ENCODE data around the gene NDUFC1. TPM values are rescaled to one million over a fixed set of nuclear protein-coding genes. Genes with fewer than 3 reads are reported as not detected.

The NDUFC1 gene
- total RNA-seq, 1 experiment from 2014 or later, result 59.1 TPM

- H3K4me3 Mint-ChIP-seq, result no peak overlapping the region
- Histone ChIP-seq H3K79me1 (ENCODE audit: insufficient read depth, low read depth, low read length, poor library complexity, severe bottlenecking) (peaks cover 4% of the 10 kb centered on the region), H2BK20ac (ENCODE audit: low read depth, low read length, poor library complexity, severe bottlenecking) (no peak overlapping the region), H3K9ac (ENCODE audit: extremely low read depth, insufficient read length, low read length) (no peak overlapping the region), H4K8ac (replicated peaks; ENCODE audit: insufficient read length, low read depth, low read length) (no peak overlapping the region), H2BK120ac (ENCODE audit: low read depth, low read length, poor library complexity, severe bottlenecking) (no peak overlapping the region), H2BK12ac (ENCODE audit: insufficient read length, low read depth, low read length) (no peak overlapping the region), H3K27me3 (ENCODE audit: insufficient read depth, low read length) (no peaks in the 10 kb centered on the region), H2AK5ac (ENCODE audit: insufficient read length, low read length) (no peak overlapping the region), H3K56ac (ENCODE audit: insufficient read length, low read depth, low read length) (no peak overlapping the region), H3K23me2 (ENCODE audit: insufficient read length, low read depth, low read length, poor library complexity, severe bottlenecking) (no peaks in the 10 kb centered on the region), H3K4me2 (ENCODE audit: insufficient read depth, insufficient read length, low read length) (no peak overlapping the region), H3K18ac (ENCODE audit: insufficient read length, low read depth, low read length) (no peak overlapping the region), H3K9me3 (ENCODE audit: control insufficient read depth, low read depth, low read length) (no peaks in the 10 kb centered on the region), H3K14ac (ENCODE audit: insufficient read depth, low read length) (no peak overlapping the region), H3K27ac (ENCODE audit: insufficient read length, low read depth, low read length) (no peak overlapping the region), H3K4ac (ENCODE audit: low read depth, low read length) (no peak overlapping the region), H2AFZ (ENCODE audit: low read length) (no peak overlapping the region), H3K23ac (ENCODE audit: insufficient read length, low read depth, low read length) (no peak overlapping the region), H4K91ac (ENCODE audit: insufficient read length, low read depth, low read length) (no peak overlapping the region), H4K20me1 (ENCODE audit: control insufficient read depth, insufficient read depth, insufficient read length) (no peaks in the 10 kb centered on the region), H2BK5ac (ENCODE audit: insufficient read length, low read length) (no peak overlapping the region), H4K5ac (ENCODE audit: insufficient read length, low read depth, low read length) (no peak overlapping the region), H3K79me2 (ENCODE audit: insufficient read depth, low read length) (peaks cover 19% of the 10 kb centered on the region), H2BK15ac (ENCODE audit: low read depth, low read length) (no peak overlapping the region), H3T11ph (ENCODE audit: low read length) (no peak overlapping the region), H3K4me1 (ENCODE audit: insufficient read depth, low read length) (no peaks in the 10 kb centered on the region; the same call in 1 of the 2 replicates)
- no peak overlapping the region; a peak in 1 of 7 replicates for H3K27ac Mint-ChIP-seq
- peaks cover 18 to 52% (median 42%) of the 10 kb centered on the region in 3 experiments; a peak in 6 of 7 replicates for H3K36me3 Mint-ChIP-seq (ENCODE audit: insufficient read depth in 1 of 3, low read depth in 3 of 3)
- TF ChIP-seq, protein P1, sequence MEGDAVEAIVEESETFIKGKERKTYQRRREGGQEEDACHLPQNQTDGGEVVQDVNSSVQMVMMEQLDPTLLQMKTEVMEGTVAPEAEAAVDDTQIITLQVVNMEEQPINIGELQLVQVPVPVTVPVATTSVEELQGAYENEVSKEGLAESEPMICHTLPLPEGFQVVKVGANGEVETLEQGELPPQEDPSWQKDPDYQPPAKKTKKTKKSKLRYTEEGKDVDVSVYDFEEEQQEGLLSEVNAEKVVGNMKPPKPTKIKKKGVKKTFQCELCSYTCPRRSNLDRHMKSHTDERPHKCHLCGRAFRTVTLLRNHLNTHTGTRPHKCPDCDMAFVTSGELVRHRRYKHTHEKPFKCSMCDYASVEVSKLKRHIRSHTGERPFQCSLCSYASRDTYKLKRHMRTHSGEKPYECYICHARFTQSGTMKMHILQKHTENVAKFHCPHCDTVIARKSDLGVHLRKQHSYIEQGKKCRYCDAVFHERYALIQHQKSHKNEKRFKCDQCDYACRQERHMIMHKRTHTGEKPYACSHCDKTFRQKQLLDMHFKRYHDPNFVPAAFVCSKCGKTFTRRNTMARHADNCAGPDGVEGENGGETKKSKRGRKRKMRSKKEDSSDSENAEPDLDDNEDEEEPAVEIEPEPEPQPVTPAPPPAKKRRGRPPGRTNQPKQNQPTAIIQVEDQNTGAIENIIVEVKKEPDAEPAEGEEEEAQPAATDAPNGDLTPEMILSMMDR (conservative IDR thresholded peaks at IDR 0.05), result no peak
- peaks cover 19% of the 10 kb centered on the region in 2 experiments for H3K4me1 Mint-ChIP-seq
- H3K9me3 Mint-ChIP-seq, result peaks cover 0 to 5% of the 10 kb centered on the region in 2 experiments; a peak in 1 of 5 replicates
- no peak for DNase-seq
- H3K27me3 Mint-ChIP-seq (ENCODE audit: low read depth), result no peaks in the 10 kb centered on the region
- WGBS (ENCODE audit: extremely low coverage, insufficient read length, low lambda C conversion rate), result no CpG with 5 or more reads among the region's 2 CpGs
Measured at GRCh38 chr4:139333046-139333445, 30.8 kb upstream of the NDUFC1 start.

All from H9 (cell line).